HUES6 (cell line): ENCODE results near the gene SNTA1.
"Not testable (repeated sequence)": the region's sequence is repeated elsewhere in the genome, so short reads cannot be mapped to it uniquely, and the experiment has no call there.

ENCODE experiments used
- H3K27ac ChIP-seq: 2 replicates; pipeline ENCODE4 v1.7.0; 2013; ENCODE audit warnings: low read depth, mild to moderate bottlenecking, low read length, inconsistent platforms
- H3K27me3 ChIP-seq: 2 replicates; pipeline ENCODE4 v1.6.1; 2013; ENCODE audit warnings: low read length; ENCODE audit not compliant: control insufficient read depth, insufficient read depth
- H3K36me3 ChIP-seq: 2 replicates; pipeline ENCODE4 v1.6.1; 2013; ENCODE audit warnings: low read length; ENCODE audit not compliant: control insufficient read depth, insufficient read depth
- H3K4me1 ChIP-seq: 2 replicates; pipeline ENCODE4 v1.6.1; 2013; ENCODE audit warnings: low read length; ENCODE audit not compliant: control insufficient read depth, insufficient read depth
- H3K4me3 ChIP-seq: 2 replicates; pipeline ENCODE4 v1.5.1; 2013; ENCODE audit warnings: low read depth, low read length
- H3K9ac ChIP-seq: one replicate; pipeline ENCODE4 v1.6.1; 2013; ENCODE audit warnings: mild to moderate bottlenecking, low read length
- H3K9me3 ChIP-seq: 2 replicates; pipeline ENCODE4 v1.6.1; 2013; ENCODE audit warnings: low read depth, low read length; ENCODE audit not compliant: control insufficient read depth, insufficient read depth

SNTA1 gene

GRCh38 chr20:33443512-33444239, at the start of gene SNTA1:
TSS of gene SNTA1 (minus strand) at chr20:33443763. CDS start at chr20:33443620, 143 bp downstream.
- no peak within 1 kb of the TSS for H3K27ac ChIP-seq
- H3K9me3 ChIP-seq: no peaks in the 10 kb centered on the region; the same call in 1 of the 2 replicates
- H3K27me3 ChIP-seq: peaks cover 25% of the 10 kb centered on the region
- H3K4me1 ChIP-seq: peaks cover 12% of the 10 kb centered on the region
- H3K4me3 ChIP-seq: peak within 1 kb of the TSS; percentile 81
- peak within 1 kb of the TSS; percentile 34 for H3K9ac ChIP-seq
- no peaks in the 10 kb centered on the region for H3K36me3 ChIP-seq

- Histone ChIP-seq H3K4me3 (peak overlapping the region; percentile 70), H3K27ac (no peak overlapping the region), H3K9ac (peak overlapping the region; percentile 73), H3K27me3 (no peaks in the 10 kb centered on the region), H3K4me1 (peaks cover 8% of the 10 kb centered on the region; the same call in 1 of the 2 replicates), H3K9me3 (no peaks in the 10 kb centered on the region), H3K36me3 (no peaks in the 10 kb centered on the region)
These were observed 47.5 kb upstream of the SNTA1 start for GRCh38 chr20:33490934-33491656.

GRCh38 chr20:33490023-33490933, 46.7 kb upstream of the SNTA1 start, which contains the start of gene CBFA2T2:
TSS of gene CBFA2T2 (plus strand) at chr20:33490096. CDS start at chr20:33490268, 172 bp downstream.
- Histone ChIP-seq H3K9me3 (no peaks in the 10 kb centered on the region), H3K9ac (peak within 1 kb of the TSS; percentile 78), H3K27ac (peak within 1 kb of the TSS; percentile 81), H3K36me3 (no peaks in the 10 kb centered on the region), H3K27me3 (no peaks in the 10 kb centered on the region), H3K4me3 (peak within 1 kb of the TSS; percentile 70), H3K4me1 (peaks cover 8% of the 10 kb centered on the region; the same call in 1 of the 2 replicates)

GRCh38 chr20:33489495-33490022, 46.0 kb upstream of the SNTA1 start:
- Histone ChIP-seq H3K36me3 (no peaks in the 10 kb centered on the region), H3K4me3 (peak overlapping the region; percentile 63), H3K27ac (peak overlapping the region; percentile 81), H3K4me1 (peaks cover 8% of the 10 kb centered on the region; the same call in 1 of the 2 replicates), H3K9ac (peak overlapping the region; percentile 78), H3K9me3 (no peaks in the 10 kb centered on the region), H3K27me3 (no peaks in the 10 kb centered on the region)

GRCh38 chr20:33488661-33489494, 45.3 kb upstream of the SNTA1 start:
- H3K4me3 ChIP-seq: peak overlapping the region; percentile 63

GRCh38 chr20:33488201-33488600, 44.6 kb upstream of the SNTA1 start:
- Histone ChIP-seq H3K27me3 (no peaks in the 10 kb centered on the region), H3K9me3 (no peaks in the 10 kb centered on the region), H3K9ac (no peak overlapping the region), H3K4me3 (no peak overlapping the region), H3K27ac (no peak overlapping the region), H3K36me3 (no peaks in the 10 kb centered on the region), H3K4me1 (peaks cover 8% of the 10 kb centered on the region; the same call in 1 of the 2 replicates)

More at GRCh38 chr20:33488661-33489494, 45.3 kb upstream of the SNTA1 start:
- not testable (repeated sequence) for H3K9ac ChIP-seq, H3K4me1 ChIP-seq, H3K27ac ChIP-seq, H3K36me3 ChIP-seq, H3K27me3 ChIP-seq, H3K9me3 ChIP-seq

- not testable (repeated sequence) for H3K4me3 ChIP-seq, H3K27ac ChIP-seq, H3K9ac ChIP-seq, H3K36me3 ChIP-seq, H3K4me1 ChIP-seq, H3K27me3 ChIP-seq, H3K9me3 ChIP-seq
These were observed 39.6 kb upstream of the SNTA1 start for GRCh38 chr20:33483186-33483585.

- Histone ChIP-seq H3K36me3 (no peaks in the 10 kb centered on the region), H3K9ac (no peak overlapping the region), H3K27ac (no peak overlapping the region), H3K9me3 (no peaks in the 10 kb centered on the region), H3K4me3 (no peak overlapping the region), H3K4me1 (peaks cover 6% of the 10 kb centered on the region), H3K27me3 (no peaks in the 10 kb centered on the region)
These were observed 39.0 kb upstream of the SNTA1 start for GRCh38 chr20:33482581-33482980.

- Histone ChIP-seq H3K36me3 (no peaks in the 10 kb centered on the region), H3K27me3 (no peaks in the 10 kb centered on the region), H3K9ac (no peak overlapping the region), H3K9me3 (no peaks in the 10 kb centered on the region), H3K4me3 (no peak overlapping the region), H3K4me1 (peaks cover 10% of the 10 kb centered on the region), H3K27ac (no peak overlapping the region)
These were observed 37.9 kb upstream of the SNTA1 start for GRCh38 chr20:33481431-33481941.

GRCh38 chr20:33480048-33480447, 36.5 kb upstream of the SNTA1 start:
- Histone ChIP-seq H3K4me3 (no peak overlapping the region), H3K27ac (no peak overlapping the region), H3K27me3 (no peaks in the 10 kb centered on the region), H3K4me1 (peaks cover 22% of the 10 kb centered on the region), H3K36me3 (no peaks in the 10 kb centered on the region), H3K9ac (no peak overlapping the region), H3K9me3 (no peaks in the 10 kb centered on the region)
